ENCODE results near the gene BNIP2.

DNA sequence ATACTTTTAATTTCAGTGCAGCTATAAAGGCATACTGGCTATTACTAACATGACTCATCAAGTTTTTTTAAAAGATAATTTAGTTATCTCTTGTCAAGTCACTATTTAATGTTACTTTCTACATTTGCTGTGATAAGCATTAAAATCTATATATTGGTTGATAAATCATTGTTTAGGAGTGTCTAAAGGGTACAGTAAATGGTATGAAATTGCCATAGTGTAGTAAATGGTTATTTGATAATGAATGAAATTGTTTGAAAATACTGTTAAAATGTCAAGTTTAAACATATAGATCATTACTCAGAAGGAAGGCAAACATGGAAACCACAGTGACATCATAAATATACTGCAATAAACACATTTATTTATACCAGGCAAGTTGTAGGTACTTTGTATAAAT lies 13.2 kb upstream of the BNIP2 start:
- TF ChIP-seq YY1 (IDR thresholded peaks at IDR 0.05; ENCODE audit: insufficient read depth, insufficient read length) = no peak
- TF ChIP-seq ZNF274 (IDR thresholded peaks at IDR 0.05; ENCODE audit: low read depth, low read length) = no peak
- no peak for TF ChIP-seq SUZ12 (IDR thresholded peaks at IDR 0.05; ENCODE audit: extremely low read depth, insufficient read depth, insufficient read length)
